Right atrium auricular region (tissue), 2 donors: Measurements from ENCODE around the gene ISX. TPM values are rescaled to one million over a fixed set of nuclear protein-coding genes. Genes with fewer than 3 reads are reported as not detected.

Experiments used
- DNase-seq: peaks from one replicate; pipeline ENCODE4 v3.0.0-alpha.2; 2019; ENCODE audit warnings: low spot score
- H3K27ac ChIP-seq, 2 donors: fragments of 200-600 bp; sonication (generic); 1 replicate in 1 of 2; 2 replicates in 1 of 2; pipeline ENCODE4 v1.5.1; 2016 to 2019
- H3K27me3 ChIP-seq, 2 donors: fragments of 200-600 bp; sonication (generic); one replicate each; pipeline versions ENCODE4 v1.5.1 to v1.6.0; 2017 to 2019
- H3K36me3 ChIP-seq: fragments of 200-600 bp; sonication (generic); one replicate; pipeline ENCODE4 v1.5.1; 2016
- H3K4me1 ChIP-seq, 2 donors: fragments of 200-600 bp; sonication (generic); one replicate each; pipeline versions ENCODE4 v1.5.1 to v1.6.0; 2017 to 2019
- H3K4me3 ChIP-seq, 2 donors: fragments of 200-600 bp; sonication (generic); 1 replicate in 1 of 2; 2 replicates in 1 of 2; pipeline ENCODE4 v1.5.1; 2017 to 2019; ENCODE audit warnings: mild to moderate bottlenecking in 1 of 2, moderate library complexity in 1 of 2
- H3K9me3 ChIP-seq, 2 donors: fragments of 200-600 bp; sonication (generic); one replicate each; pipeline ENCODE4 v1.5.1; 2019
- total RNA-seq, 2 donors: library from RNA; depleted of rRNA; stranded (reverse); fragments of >200 nt; gene quantifications; one replicate each; pipeline ENCODE4 v1.1.0, GENCODE V29; 2016
- TF ChIP-seq, protein P1 (sequence below), 2 donors: fragments of 200-600 bp; sonication (generic); IDR thresholded peaks; one replicate each; pipeline ENCODE4 v1.5.1; 2019; ENCODE audit warnings: antibody characterized with exemption in 2 of 2

Gene ISX
- total RNA-seq, 2 donors from 2014 or later, result not detected

DNA sequence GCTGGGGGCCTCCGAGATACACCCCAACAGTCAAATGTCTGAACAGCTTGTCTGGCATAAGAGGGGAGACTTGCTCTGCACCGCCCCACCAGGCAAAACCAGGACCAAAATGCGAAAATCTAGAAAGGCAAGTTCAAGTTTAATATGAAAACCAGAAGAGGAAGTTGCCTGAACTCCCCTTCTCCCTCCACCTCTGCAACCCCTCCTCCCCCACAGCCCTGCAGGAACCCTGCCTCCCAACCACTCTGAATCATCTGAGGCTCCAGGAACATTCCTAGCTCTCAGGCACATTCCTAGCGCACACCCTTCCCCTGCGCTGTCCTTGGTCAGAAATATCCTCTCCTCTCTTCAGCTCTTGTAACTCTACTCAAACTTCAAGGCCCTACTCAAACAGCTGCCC, 36.7 kb downstream of the ISX start:
- Histone ChIP-seq H3K27me3 (no peaks in the 10 kb centered on the region), H3K4me1 (no peaks in the 10 kb centered on the region), H3K4me3 (no peak overlapping the region), H3K27ac (no peak overlapping the region), H3K9me3 (peaks cover 0 to 12% of the 10 kb centered on the region in 2 donors), H3K36me3 (no peaks in the 10 kb centered on the region)
- DNase-seq, result no peak
- TF ChIP-seq, protein P1, sequence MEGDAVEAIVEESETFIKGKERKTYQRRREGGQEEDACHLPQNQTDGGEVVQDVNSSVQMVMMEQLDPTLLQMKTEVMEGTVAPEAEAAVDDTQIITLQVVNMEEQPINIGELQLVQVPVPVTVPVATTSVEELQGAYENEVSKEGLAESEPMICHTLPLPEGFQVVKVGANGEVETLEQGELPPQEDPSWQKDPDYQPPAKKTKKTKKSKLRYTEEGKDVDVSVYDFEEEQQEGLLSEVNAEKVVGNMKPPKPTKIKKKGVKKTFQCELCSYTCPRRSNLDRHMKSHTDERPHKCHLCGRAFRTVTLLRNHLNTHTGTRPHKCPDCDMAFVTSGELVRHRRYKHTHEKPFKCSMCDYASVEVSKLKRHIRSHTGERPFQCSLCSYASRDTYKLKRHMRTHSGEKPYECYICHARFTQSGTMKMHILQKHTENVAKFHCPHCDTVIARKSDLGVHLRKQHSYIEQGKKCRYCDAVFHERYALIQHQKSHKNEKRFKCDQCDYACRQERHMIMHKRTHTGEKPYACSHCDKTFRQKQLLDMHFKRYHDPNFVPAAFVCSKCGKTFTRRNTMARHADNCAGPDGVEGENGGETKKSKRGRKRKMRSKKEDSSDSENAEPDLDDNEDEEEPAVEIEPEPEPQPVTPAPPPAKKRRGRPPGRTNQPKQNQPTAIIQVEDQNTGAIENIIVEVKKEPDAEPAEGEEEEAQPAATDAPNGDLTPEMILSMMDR (IDR thresholded peaks at IDR 0.05), result no peak

DNA sequence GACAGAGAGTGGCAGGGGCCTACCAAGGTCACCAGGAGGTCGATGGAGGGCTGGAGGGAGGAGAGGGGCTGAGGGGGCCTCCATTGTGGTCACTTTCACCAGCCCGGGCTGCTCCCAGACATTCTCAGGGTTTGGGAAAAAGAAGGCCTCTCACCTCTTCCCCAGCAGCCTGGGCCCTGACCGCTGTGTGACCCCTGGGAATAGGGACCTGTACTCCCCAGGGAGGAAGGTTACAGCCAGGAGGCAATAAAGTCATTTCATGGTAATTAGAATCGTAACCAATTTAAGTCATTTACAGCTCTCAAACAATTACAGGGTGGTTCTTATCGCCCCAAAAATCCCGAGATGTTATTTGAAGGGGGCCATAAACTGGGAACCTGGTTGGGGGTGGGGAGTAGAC, 37.8 kb downstream of the ISX start:
- H3K4me3 ChIP-seq, result no peak overlapping the region
- no peaks in the 10 kb centered on the region for H3K27me3 ChIP-seq
- peaks cover 0 to 18% of the 10 kb centered on the region in 2 donors for H3K9me3 ChIP-seq
- no peaks in the 10 kb centered on the region for H3K4me1 ChIP-seq
- DNase-seq, result no peak
- H3K36me3 ChIP-seq, result no peaks in the 10 kb centered on the region
- H3K27ac ChIP-seq, result no peak overlapping the region
- TF ChIP-seq, protein P1 (IDR thresholded peaks at IDR 0.05), result no peak

DNA sequence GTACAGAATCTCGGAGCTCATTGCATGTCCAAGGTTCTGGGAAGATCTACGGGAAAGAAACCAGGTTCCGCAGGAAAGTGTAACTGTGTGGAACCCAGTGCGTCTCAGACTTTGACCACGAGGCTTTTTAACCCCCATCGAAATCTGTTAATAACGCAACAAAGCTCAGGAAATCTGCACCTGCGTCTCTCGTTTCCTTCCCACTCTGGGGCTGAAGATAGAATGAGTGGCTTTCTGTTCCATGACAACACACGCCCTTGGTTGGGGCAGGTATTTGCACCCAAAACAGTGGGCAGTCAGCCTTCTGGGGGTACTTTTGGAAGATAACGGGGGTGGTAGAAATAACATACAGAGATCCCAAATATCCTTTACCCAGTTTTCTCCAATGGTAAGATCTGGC, 38.5 kb downstream of the ISX start:
- Histone ChIP-seq H3K4me1 (no peaks in the 10 kb centered on the region), H3K4me3 (no peak overlapping the region), H3K27me3 (no peaks in the 10 kb centered on the region), H3K9me3 (peaks cover 0 to 18% of the 10 kb centered on the region in 2 donors), H3K36me3 (no peaks in the 10 kb centered on the region), H3K27ac (no peak overlapping the region)
- no peak for DNase-seq
- TF ChIP-seq, protein P1 (IDR thresholded peaks at IDR 0.05), result no peak

DNA sequence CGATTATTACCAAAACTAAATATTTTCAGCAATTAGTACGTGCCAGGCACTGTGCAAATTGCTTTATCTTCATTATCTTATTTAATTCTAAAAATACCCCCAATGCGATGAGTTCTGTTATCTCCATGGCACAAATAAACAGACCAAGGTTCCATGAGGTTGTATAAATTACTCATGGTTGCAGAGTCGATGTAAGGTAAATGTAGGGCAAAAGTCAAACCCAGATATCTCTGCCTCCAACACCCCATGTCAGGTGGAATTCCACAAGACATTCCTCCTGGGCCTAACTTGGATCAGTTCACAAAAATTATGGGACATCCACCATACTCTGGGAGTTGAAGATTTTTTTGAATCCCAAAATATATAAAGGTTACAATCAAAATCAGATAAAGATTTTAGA, 43.7 kb downstream of the ISX start:
- TF ChIP-seq, protein P1 (IDR thresholded peaks at IDR 0.05), result no peak
- Histone ChIP-seq H3K27ac (no peak overlapping the region), H3K4me1 (no peaks in the 10 kb centered on the region), H3K4me3 (no peak overlapping the region), H3K36me3 (no peaks in the 10 kb centered on the region), H3K9me3 (peaks cover 0 to 18% of the 10 kb centered on the region in 2 donors), H3K27me3 (no peaks in the 10 kb centered on the region)
- no peak for DNase-seq

DNA sequence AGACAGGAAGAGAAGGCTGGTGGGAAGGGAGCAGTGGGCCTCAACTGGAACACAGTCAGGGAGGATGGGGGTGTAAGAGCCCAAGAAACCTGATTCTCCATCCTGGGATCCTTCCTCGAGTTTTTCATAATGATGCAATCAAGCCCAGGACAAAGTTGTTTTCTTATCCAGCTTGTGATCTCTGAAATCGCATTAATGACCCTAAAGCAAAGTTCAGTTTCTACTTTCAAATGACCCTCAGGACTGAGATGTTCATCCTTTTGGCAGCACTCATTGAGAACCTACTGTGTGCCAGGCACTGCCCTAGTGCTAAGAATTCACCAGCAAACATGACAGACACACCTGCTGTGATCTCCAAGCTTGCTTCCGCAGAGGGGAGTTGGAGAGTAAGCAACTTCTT, 45.3 kb downstream of the ISX start:
- Histone ChIP-seq H3K36me3 (no peaks in the 10 kb centered on the region), H3K4me1 (no peaks in the 10 kb centered on the region), H3K9me3 (peaks cover 0 to 18% of the 10 kb centered on the region in 2 donors), H3K27me3 (no peaks in the 10 kb centered on the region), H3K4me3 (no peak overlapping the region), H3K27ac (no peak overlapping the region)
- DNase-seq, result no peak
- TF ChIP-seq, protein P1 (IDR thresholded peaks at IDR 0.05), result no peak

DNA sequence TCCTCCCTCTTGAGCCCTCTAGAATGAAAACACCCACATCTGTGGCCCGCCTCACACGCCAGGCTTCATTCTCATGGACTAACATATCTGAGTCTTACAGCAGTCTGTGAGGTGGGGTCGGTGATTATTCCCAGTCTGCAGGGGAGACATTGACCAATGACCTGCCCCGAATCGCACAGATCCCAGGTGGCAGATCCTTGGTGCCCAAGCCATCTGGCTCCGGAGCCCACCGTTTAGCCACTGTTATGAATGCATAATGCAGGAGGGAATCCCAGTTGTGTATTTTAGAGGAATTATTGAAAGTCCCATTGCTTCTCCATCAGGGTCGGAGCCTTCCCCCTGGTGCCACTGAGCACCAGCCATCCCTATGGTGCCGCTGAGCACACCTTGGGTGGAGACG, 47.4 kb downstream of the ISX start:
- H3K4me1 ChIP-seq, result no peaks in the 10 kb centered on the region
- H3K9me3 ChIP-seq, result no peaks in the 10 kb centered on the region
- H3K27me3 ChIP-seq, result no peaks in the 10 kb centered on the region
- DNase-seq, result no peak
- H3K36me3 ChIP-seq, result no peaks in the 10 kb centered on the region
- TF ChIP-seq, protein P1 (IDR thresholded peaks at IDR 0.05), result no peak
- H3K27ac ChIP-seq, result no peak overlapping the region
- H3K4me3 ChIP-seq, result no peak overlapping the region
